ENCODE measurements around the gene MRPS12. TPM values are rescaled to one million over a fixed set of nuclear protein-coding genes. Genes with fewer than 3 reads are reported as not detected.
A peak's percentile ranks its signal among the peaks of the same experiment; 100 is the strongest.

MRPS12 gene
- total and polyA plus RNA-seq, 9 of the 15 experiments (the other 6 are each of a cell fraction or from before 2014, with no cell fraction given): 8.1 to 174 (median 52.0) TPM

DNA sequence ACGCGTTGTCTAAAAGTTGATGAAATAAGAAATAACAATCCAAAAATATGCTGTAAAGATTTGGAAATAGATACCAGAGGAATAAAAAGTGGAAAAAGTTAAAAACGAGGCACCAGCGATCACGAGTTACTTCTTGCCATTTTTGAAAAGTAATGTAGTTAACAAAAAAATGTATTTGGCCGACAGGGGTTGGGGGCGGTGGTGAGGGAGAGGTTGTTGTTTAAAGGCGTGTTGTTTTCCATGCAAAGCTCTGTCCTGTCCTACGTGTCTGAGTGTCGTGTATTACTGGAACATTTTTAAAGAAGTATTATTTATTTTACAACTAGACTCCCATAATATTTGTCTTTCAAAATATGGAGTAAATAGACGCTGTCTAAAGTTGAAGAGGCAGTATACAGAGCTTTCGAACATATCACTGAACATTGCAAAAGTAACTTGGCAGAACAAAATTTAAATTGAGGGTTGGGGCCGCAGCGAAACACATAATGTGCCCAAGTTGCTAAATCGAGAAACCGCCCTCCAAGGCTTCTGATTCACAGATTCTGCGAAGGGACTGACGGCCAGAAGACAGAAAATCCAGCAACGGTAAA lies 44.0 kb downstream of the MRPS12 start (continued):
- TF ChIP-seq ZNF609 (CRISPR knock-in tag; IDR thresholded peaks at IDR 0.05; ENCODE audit: borderline replicate concordance): no peak
- no peak for TF ChIP-seq MTA3 (IDR thresholded peaks at IDR 0.05; ENCODE audit: borderline replicate concordance)
- no peak for TF ChIP-seq XRCC3 (IDR thresholded peaks at IDR 0.05)
- TF ChIP-seq RBBP5 (IDR thresholded peaks at IDR 0.05; ENCODE audit: borderline replicate concordance, insufficient read depth, low read length, poor library complexity, severe bottlenecking): peak; percentile 54
- TF ChIP-seq, protein P1, sequence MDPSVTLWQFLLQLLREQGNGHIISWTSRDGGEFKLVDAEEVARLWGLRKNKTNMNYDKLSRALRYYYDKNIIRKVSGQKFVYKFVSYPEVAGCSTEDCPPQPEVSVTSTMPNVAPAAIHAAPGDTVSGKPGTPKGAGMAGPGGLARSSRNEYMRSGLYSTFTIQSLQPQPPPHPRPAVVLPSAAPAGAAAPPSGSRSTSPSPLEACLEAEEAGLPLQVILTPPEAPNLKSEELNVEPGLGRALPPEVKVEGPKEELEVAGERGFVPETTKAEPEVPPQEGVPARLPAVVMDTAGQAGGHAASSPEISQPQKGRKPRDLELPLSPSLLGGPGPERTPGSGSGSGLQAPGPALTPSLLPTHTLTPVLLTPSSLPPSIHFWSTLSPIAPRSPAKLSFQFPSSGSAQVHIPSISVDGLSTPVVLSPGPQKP (CRISPR knock-in tag; IDR thresholded peaks at IDR 0.05): no peak
